ENCODE results near the gene HLA-DQB1. TPM values are rescaled to one million over a fixed set of nuclear protein-coding genes. Genes with fewer than 3 reads are reported as not detected.

HLA-DQB1 gene
- total RNA-seq, 3 donors from 2014 or later (not counting 1 experiment from before 2014, with no cell fraction given): 24.8 to 97.3 (median 25.5) TPM

DNA sequence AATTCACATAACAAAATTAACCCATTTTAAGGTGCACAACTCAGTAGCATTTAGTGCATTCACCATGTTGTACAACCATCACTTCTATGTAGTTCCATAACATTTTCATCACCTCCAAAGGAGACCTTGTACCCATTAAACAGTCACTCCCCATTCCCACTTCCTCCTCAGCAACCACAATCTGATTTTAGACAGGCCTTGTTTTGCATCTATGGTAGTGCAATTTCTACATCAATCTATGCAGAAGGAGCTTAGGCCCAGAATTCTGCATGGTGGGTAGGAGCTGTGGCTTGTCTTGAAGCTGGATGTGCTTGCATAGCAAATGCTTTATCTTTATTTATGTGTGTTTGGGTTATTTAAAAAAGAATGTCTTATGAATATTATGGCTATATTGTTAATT is 42.8 kb downstream of the HLA-DQB1 start:
- H3K27me3 ChIP-seq (ENCODE audit: control insufficient read depth, insufficient read depth, low read length): no peaks in the 10 kb centered on the region
- DNase-seq (peak in 1 of 2 donors; percentile 61), ATAC-seq (no peak)
- peaks cover 21% of the 10 kb centered on the region for H3K4me1 ChIP-seq (ENCODE audit: control insufficient read depth, insufficient read depth, low read length)
- peak overlapping the region; percentile 90 for H3K27ac ChIP-seq (ENCODE audit: low read length)
- TF ChIP-seq, protein P1, sequence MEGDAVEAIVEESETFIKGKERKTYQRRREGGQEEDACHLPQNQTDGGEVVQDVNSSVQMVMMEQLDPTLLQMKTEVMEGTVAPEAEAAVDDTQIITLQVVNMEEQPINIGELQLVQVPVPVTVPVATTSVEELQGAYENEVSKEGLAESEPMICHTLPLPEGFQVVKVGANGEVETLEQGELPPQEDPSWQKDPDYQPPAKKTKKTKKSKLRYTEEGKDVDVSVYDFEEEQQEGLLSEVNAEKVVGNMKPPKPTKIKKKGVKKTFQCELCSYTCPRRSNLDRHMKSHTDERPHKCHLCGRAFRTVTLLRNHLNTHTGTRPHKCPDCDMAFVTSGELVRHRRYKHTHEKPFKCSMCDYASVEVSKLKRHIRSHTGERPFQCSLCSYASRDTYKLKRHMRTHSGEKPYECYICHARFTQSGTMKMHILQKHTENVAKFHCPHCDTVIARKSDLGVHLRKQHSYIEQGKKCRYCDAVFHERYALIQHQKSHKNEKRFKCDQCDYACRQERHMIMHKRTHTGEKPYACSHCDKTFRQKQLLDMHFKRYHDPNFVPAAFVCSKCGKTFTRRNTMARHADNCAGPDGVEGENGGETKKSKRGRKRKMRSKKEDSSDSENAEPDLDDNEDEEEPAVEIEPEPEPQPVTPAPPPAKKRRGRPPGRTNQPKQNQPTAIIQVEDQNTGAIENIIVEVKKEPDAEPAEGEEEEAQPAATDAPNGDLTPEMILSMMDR (IDR thresholded peaks at IDR 0.05): no peak
- Mint-ChIP-seq H3K36me3 (no peaks in the 10 kb centered on the region), H3K27me3 (ENCODE audit: low read depth in 2 of 2) (no peaks in the 10 kb centered on the region), H3K4me1 (peaks cover 42 to 56% of the 10 kb centered on the region in 2 donors), H3K27ac (peak overlapping the region; percentile 90 to 99), H3K9me3 (no peaks in the 10 kb centered on the region), H3K4me3 (peak overlapping the region; percentile 35)
- intact Hi-C loops (cut with micrococcal nuclease): loop anchor here (1.0 to 2.0 kb wide), 3 partner anchors 39 to 62 kb away; no protein-coding TSS in a partner anchor
- no peaks in the 10 kb centered on the region for H3K36me3 ChIP-seq (ENCODE audit: control insufficient read depth, insufficient read depth, low read length)
- H3K4me3 ChIP-seq (ENCODE audit: low read length): no peak overlapping the region
- H3K9me3 ChIP-seq (ENCODE audit: control insufficient read depth, insufficient read depth, low read length): no peaks in the 10 kb centered on the region

DNA sequence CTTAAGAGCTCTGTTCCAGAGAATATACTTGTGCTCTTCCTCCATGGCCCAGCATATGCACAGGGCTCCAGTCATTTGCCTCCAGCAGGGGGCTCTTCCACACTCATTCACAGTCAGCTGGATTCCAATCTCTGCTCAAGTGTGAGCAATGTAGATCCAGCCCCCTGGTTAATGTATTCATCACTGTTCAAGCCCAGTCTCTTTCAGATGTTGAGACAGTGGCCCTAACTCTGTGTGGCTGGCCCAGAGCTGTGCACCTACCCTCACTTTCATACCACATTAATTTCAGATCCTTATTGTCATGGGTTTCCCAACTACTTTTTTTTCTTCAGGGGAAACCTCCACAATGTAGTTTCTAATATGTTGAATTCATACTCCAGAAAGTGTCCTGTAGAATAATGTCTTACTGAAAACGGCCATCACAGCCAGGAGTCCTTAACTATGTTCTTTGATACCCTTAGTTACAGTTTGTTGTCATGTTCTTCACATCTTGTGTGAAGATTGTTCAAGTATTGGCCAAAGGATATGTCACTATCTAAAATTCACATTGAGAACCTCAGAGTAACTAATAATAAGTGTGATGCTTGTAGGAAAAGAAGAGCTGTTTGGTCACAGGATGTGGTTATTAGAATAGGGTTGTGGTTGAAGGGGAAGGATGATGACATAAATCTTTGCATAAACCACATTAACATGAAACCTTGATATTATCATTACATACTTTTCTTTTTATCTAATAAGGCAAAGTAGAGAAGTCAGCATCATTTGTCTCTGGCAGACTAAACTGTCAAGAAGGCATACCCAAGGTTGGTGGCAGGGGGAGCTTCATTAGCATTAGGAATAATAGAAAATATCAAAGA is 43.7 kb downstream of the HLA-DQB1 start:
- peaks cover 7% of the 10 kb centered on the region for H3K36me3 Mint-ChIP-seq
- Histone ChIP-seq H3K36me3 (ENCODE audit: control insufficient read depth, insufficient read depth, low read length) (no peaks in the 10 kb centered on the region), H3K27ac (ENCODE audit: low read length) (peak overlapping the region; percentile 97), H3K4me1 (ENCODE audit: control insufficient read depth, insufficient read depth, low read length) (peaks cover 20% of the 10 kb centered on the region), H3K4me3 (ENCODE audit: low read length) (no peak overlapping the region), H3K27me3 (ENCODE audit: control insufficient read depth, insufficient read depth, low read length) (no peaks in the 10 kb centered on the region), H3K9me3 (ENCODE audit: control insufficient read depth, insufficient read depth, low read length) (no peaks in the 10 kb centered on the region)
- H3K9me3 Mint-ChIP-seq: peaks cover 3 to 5% of the 10 kb centered on the region in 2 donors
- DNase-seq (peak; percentile 37 to 90), ATAC-seq (peak; percentile 83 to 86 (median 84))
- H3K4me3 Mint-ChIP-seq: peak overlapping the region; percentile 84
- H3K4me1 Mint-ChIP-seq: peaks cover 38 to 52% of the 10 kb centered on the region in 2 donors
- peak overlapping the region; percentile 90 to 99 for H3K27ac Mint-ChIP-seq
- intact Hi-C loops (cut with micrococcal nuclease): loop anchor here (1.0 to 2.0 kb wide), 4 partner anchors 12 to 63 kb away; no protein-coding TSS in a partner anchor
- peaks cover 0 to 2% of the 10 kb centered on the region in 2 donors for H3K27me3 Mint-ChIP-seq (ENCODE audit: low read depth in 2 of 2)
- 0% methylated on average over 1 of the region's 1 CpG for WGBS (ENCODE audit: insufficient coverage)
- TF ChIP-seq, protein P1 (IDR thresholded peaks at IDR 0.05): peak; percentile 36

DNA sequence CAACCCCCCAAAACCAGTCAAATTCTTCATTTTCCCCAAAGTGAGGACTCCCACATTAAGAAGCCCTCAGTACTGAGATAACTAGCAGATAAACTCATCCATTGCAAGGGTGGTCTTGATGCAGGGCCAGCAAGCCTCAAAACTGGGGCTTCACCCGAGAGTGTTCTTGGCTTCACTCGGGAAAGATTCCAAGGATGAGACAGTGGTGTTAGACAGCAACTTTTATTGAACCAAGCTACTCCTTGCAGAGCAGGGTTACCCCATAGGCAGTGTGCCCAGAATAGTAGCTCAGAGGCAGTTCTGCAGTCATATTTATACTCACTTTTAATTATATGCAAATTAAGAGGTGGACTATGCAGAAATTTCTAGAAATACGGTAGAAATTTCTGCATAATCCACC is 45.1 kb downstream of the HLA-DQB1 start:
- H3K4me3 ChIP-seq (ENCODE audit: low read length): no peak overlapping the region
- H3K4me1 Mint-ChIP-seq: peaks cover 42 to 44% of the 10 kb centered on the region in 2 donors
- TF ChIP-seq, protein P1 (IDR thresholded peaks at IDR 0.05): no peak
- H3K27me3 Mint-ChIP-seq (ENCODE audit: low read depth in 2 of 2): peaks cover 0 to 2% of the 10 kb centered on the region in 2 donors
- H3K36me3 ChIP-seq (ENCODE audit: control insufficient read depth, insufficient read depth, low read length): no peaks in the 10 kb centered on the region
- H3K36me3 Mint-ChIP-seq: peaks cover 8% of the 10 kb centered on the region
- peak overlapping the region; percentile 97 for H3K27ac ChIP-seq (ENCODE audit: low read length)
- H3K9me3 ChIP-seq (ENCODE audit: control insufficient read depth, insufficient read depth, low read length): no peaks in the 10 kb centered on the region
- no peak for DNase-seq
- intact Hi-C loops (cut with micrococcal nuclease): no loop called here
- peak overlapping the region; percentile 28 for H3K4me3 Mint-ChIP-seq
- peaks cover 14% of the 10 kb centered on the region for H3K4me1 ChIP-seq (ENCODE audit: control insufficient read depth, insufficient read depth, low read length)
- peaks cover 3 to 5% of the 10 kb centered on the region in 2 donors for H3K9me3 Mint-ChIP-seq
- H3K27me3 ChIP-seq (ENCODE audit: control insufficient read depth, insufficient read depth, low read length): no peaks in the 10 kb centered on the region
- ATAC-seq: no peak
- 98% methylated on average over 2 of the region's 3 CpGs for WGBS (ENCODE audit: insufficient coverage)
- H3K27ac Mint-ChIP-seq: peak overlapping the region; percentile 90 to 99
